Heart left ventricle (tissue), 16 donors: ENCODE data around the gene SMPD2. TPM values are rescaled to one million over a fixed set of nuclear protein-coding genes. Genes with fewer than 3 reads are reported as not detected.

Source experiments
- ATAC-seq, 4 donors: fragments of 200-7000 bp; cut with Tn5 transposase; one replicate each; pipeline ENCODE4 v1.9.1; 2020 to 2022; ENCODE audit warnings: moderate library complexity in 4 of 4, mild to moderate bottlenecking in 3 of 4, moderate number of reproducible peaks in 1 of 4
- DNase-seq, 5 donors: peaks; one replicate each; pipeline ENCODE4 v3.0.0-alpha.2; 2020
- H3K27ac ChIP-seq, 12 donors: fragments of 200-600 bp; sonication (generic) in 4 of 12; one replicate each; pipeline versions ENCODE4 v1.5.0 to v1.8.0; 2016 to 2022; ENCODE audit warnings: mild to moderate bottlenecking in 2 of 12
- H3K27me3 ChIP-seq, 9 donors: fragments of 200-600 bp; sonication (generic) in 2 of 9; one replicate each; pipeline versions ENCODE4 v1.5.1 to v1.8.0; 2016 to 2022; ENCODE audit warnings: mild to moderate bottlenecking in 3 of 9
- H3K36me3 ChIP-seq, 9 donors: fragments of 200-600 bp; sonication (generic) in 2 of 9; one replicate each; pipeline versions ENCODE4 v1.5.0 to v1.8.0; 2018 to 2022; ENCODE audit warnings: mild to moderate bottlenecking in 2 of 9
- H3K4me1 ChIP-seq, 12 donors: fragments of 200-600 bp; sonication (generic) in 4 of 12; one replicate each; pipeline versions ENCODE4 v1.5.0 to v1.8.0; 2016 to 2022; ENCODE audit warnings: mild to moderate bottlenecking in 3 of 12
- H3K4me3 ChIP-seq, 12 donors: fragments of 200-600 bp; sonication (generic) in 4 of 12; one replicate each; pipeline versions ENCODE4 v1.5.0 to v1.8.0; 2017 to 2022; ENCODE audit warnings: mild to moderate bottlenecking in 9 of 12, moderate library complexity in 4 of 12
- H3K9me3 ChIP-seq, 12 donors: fragments of 200-600 bp; sonication (generic) in 4 of 12; one replicate each; pipeline versions ENCODE4 v1.5.0 to v1.8.0; 2016 to 2022; ENCODE audit warnings: mild to moderate bottlenecking in 1 of 12
- CTCF ChIP-seq, 12 donors: fragments of 200-600 bp; sonication (generic) in 4 of 12; IDR thresholded peaks; one replicate each; pipeline versions ENCODE4 v1.5.0 to v1.8.0; 2018 to 2022; ENCODE audit warnings: antibody characterized with exemption in 12 of 12, mild to moderate bottlenecking in 5 of 12
- POLR2A ChIP-seq, 2 donors: fragments of 450-650 bp; IDR thresholded peaks; one replicate each; pipeline ENCODE4 v1.6.1; 2017; ENCODE audit warnings: antibody characterized with exemption in 2 of 2, mild to moderate bottlenecking in 2 of 2, moderate library complexity in 2 of 2
- WGBS, 4 donors: extraction: QIAGEN DNeasy Blood & Tissue Kit in 2 of 4; methylation state at CpG; one replicate each; pipeline versions ENCODE4 v1.1.5 to v1.1.7; 2013 to 2018; 5-methylcytosine and 5-hydroxymethylcytosine counted together
- intact Hi-C, 10 donors: fragments of 100-400 bp; cut with DNase I; formaldehyde crosslinking; loops; one replicate each; pipeline versions ENCODE4 v1.11.1 to v1.14.2; 2022
- polyA plus RNA-seq, 2 donors: library from polyadenylated mRNA; stranded (reverse); fragments of 200-250 nt; gene quantifications; one replicate each; pipeline ENCODE4 v1.2.3, GENCODE V29; 2013
- total RNA-seq, 9 donors: library from RNA; depleted of rRNA in 2 of 9; stranded (reverse); fragments of >200 nt in 2 of 9; fragmentation: NEBNext Ultra II Directional in 3 of 9; extraction: Animal tissue kit (Norgen Biotek cat#: 25700) in 3 of 9; gene quantifications; one replicate each; pipeline versions ENCODE4 v1.1.0 to v1.2.4, GENCODE V29; 2016 to 2023
- donor health status: ischemic (EF 13 %, LVEDD 7.1; RV severe dilation, severe dysfunction).
- donor health status: healthy with polysubstance abuse.
- donor health status: DM: no; HTN: yes; CAD: no.
- donor health status: DM: no; HTN: no; CAD: no.
- donor health status: ischemic (EF 25% LVEDD 6.9; RV normal size, moderate dysfunction).
- donor health status: ischemic (EF 25% LVEDD 5.7; RV mildly dilated, moderate dysfunction).
- donor health status: healthy.
- donor health status: DM: yes; HTN: yes; CAD: no.
- donor health status: ischemic (EF 35%, LVEDD 5.7; RV mildly dilated, moderate dysfunction).
- donor health status: nonischemic (EF 11% LVEDD 7.7; RV severe dilation, severe dysfunction).
- donor health status: DM: yes; HTN: yes; CAD: no.
- donor health status: PGD.
- donor health status: ischemic (EF 29% LVEDD 5.4; RV normal size, mild dysfunction).
- donor health status: nonischemic (EF 23%, LVEDD 6.1; RV moderate dilation, normal function).

Gene SMPD2
- total and polyA plus RNA-seq, 11 donors, result 2.0 to 9.6 (median 4.2) TPM

GRCh38 chr6:109456710-109457561 lies 16.4 kb downstream of the SMPD2 start:
- peak; percentile 29 to 55 (median 42) for ATAC-seq
- Histone ChIP-seq H3K9me3 (peaks cover 0 to 4% (median 0%) of the 10 kb centered on the region in 12 donors), H3K4me3 (peak overlapping the region in 10 of 12 donors; percentile 57 to 93 (median 76)), H3K36me3 (peaks cover 0 to 26% (median 10%) of the 10 kb centered on the region in 9 donors), H3K27ac (peak overlapping the region in 9 of 12 donors; percentile 2 to 78 (median 43)), H3K4me1 (peaks cover 0 to 52% (median 26%) of the 10 kb centered on the region in 12 donors), H3K27me3 (no peaks in the 10 kb centered on the region)
- peak in 3 of 5 donors; percentile 44 to 75 (median 66) for DNase-seq
- intact Hi-C loops, result loop anchor here in 5 of 10 donors (5.0 to 10.0 kb wide), 3 partner anchors 70 to 75 kb away; partner anchors contain the start of gene CD164 (in 4 of the 5)
- WGBS, 4 donors, result 49 to 67% (median 55%) methylated on average over 16 of the region's 16 CpGs
- TF ChIP-seq CTCF (IDR thresholded peaks at IDR 0.05) (no peak), POLR2A (IDR thresholded peaks at IDR 0.05) (no peak)

GRCh38 chr6:109457562-109457996 lies 17.1 kb downstream of the SMPD2 start:
- peaks cover 0 to 52% (median 26%) of the 10 kb centered on the region in 12 donors for H3K4me1 ChIP-seq
- intact Hi-C loops, result loop anchor here in 5 of 10 donors (5.0 to 10.0 kb wide), 3 partner anchors 70 to 75 kb away; partner anchors contain the start of gene CD164 (in 4 of the 5)
- peaks cover 0 to 4% (median 0%) of the 10 kb centered on the region in 12 donors for H3K9me3 ChIP-seq
- H3K27me3 ChIP-seq, result no peaks in the 10 kb centered on the region
- H3K4me3 ChIP-seq, result no peak overlapping the region
- peak overlapping the region in 7 of 12 donors; percentile 2 to 74 (median 43) for H3K27ac ChIP-seq
- TF ChIP-seq POLR2A (IDR thresholded peaks at IDR 0.05) (no peak), CTCF (IDR thresholded peaks at IDR 0.05) (no peak)
- DNase-seq (no peak), ATAC-seq (no peak)
- 77 to 80% (median 77%) methylated on average over 6 of the region's 6 CpGs for WGBS, 4 donors
- H3K36me3 ChIP-seq, result peaks cover 0 to 25% (median 14%) of the 10 kb centered on the region in 9 donors

DNA sequence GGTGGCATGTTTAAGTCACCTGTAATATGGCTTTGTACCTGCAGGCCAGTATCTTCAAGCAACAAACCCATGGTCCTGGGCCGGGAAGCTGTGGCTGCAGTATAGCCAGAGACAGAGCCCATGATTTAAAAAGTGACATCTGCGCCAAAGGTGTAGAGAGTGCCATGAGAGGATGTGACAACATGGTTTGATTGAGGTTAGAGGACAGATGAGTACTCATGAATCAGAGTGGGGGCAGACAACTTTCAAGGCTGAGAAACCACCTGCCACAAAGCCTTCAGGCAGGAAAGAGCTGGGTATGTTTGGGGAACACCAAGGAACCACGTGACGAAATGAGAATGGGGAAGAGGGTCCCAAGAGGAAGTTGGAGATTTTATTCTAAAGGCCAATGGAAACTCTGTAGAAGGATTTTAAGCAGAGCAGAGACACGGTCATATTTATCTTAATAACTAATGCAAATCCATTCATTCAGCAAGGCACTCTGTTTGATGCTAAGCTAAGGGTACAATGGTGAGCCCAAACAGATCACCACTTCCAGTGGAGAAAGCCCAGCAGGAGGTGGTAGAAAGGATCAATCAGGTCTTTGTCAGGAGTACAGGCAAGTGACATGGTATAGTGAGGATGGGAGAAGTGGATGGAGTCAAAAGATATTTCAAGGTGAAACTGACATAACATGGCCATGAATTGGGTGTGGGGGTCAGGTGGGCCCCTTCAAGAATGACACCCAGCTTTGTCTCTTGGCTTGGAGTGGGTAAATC lies 18.4 kb downstream of the SMPD2 start:
- TF ChIP-seq CTCF (IDR thresholded peaks at IDR 0.05) (no peak), POLR2A (IDR thresholded peaks at IDR 0.05) (no peak)
- ATAC-seq (no peak), DNase-seq (no peak)
- Histone ChIP-seq H3K27me3 (no peaks in the 10 kb centered on the region), H3K4me1 (peaks cover 0 to 45% (median 24%) of the 10 kb centered on the region in 12 donors), H3K27ac (peak overlapping the region in 1 of 12 donors; percentile 66), H3K4me3 (no peak overlapping the region), H3K9me3 (peaks cover 0 to 4% (median 0%) of the 10 kb centered on the region in 12 donors), H3K36me3 (peaks cover 0 to 29% (median 28%) of the 10 kb centered on the region in 9 donors)
- 80 to 88% (median 85%) methylated on average over 5 of the region's 5 CpGs for WGBS, 4 donors
- intact Hi-C loops, result loop anchor here in 5 of 10 donors (5.0 to 10.0 kb wide), 3 partner anchors 72 to 77 kb away; partner anchors contain the start of gene CD164 (in 4 of the 5)
